HG03066 (cell line): ENCODE results near the gene ABCC5.
A peak's percentile ranks its signal among the peaks of the same experiment; 100 is the strongest.
"Not testable (repeated sequence)": the region's sequence is repeated elsewhere in the genome, so short reads cannot be mapped to it uniquely, and the experiment has no call there.

Source experiments
- ATAC-seq: cut with Tn5 transposase; IDR thresholded peaks from one replicate; pipeline ENCODE4 v1.9.1; 2021; ENCODE audit warnings: low read depth; ENCODE audit not compliant: unreplicated experiment

The ABCC5 gene

GRCh38 chr3:183898028-183898431, 119.7 kb downstream of the ABCC5 start:
- ATAC-seq: no peak

- no peak for ATAC-seq
Observed at GRCh38 chr3:183897606-183898005, 120.1 kb downstream of the ABCC5 start.

GRCh38 chr3:183896610-183897009, 121.1 kb downstream of the ABCC5 start:
- ATAC-seq: no peak

- ATAC-seq: no peak
Observed at GRCh38 chr3:183896184-183896583, 121.5 kb downstream of the ABCC5 start.

- no peak for ATAC-seq
Observed at GRCh38 chr3:183895774-183896173, 121.9 kb downstream of the ABCC5 start.

- peak; percentile 82 for ATAC-seq
Observed at GRCh38 chr3:183895296-183895695, 122.4 kb downstream of the ABCC5 start.

- ATAC-seq: no peak
Observed at GRCh38 chr3:183892610-183893214, 125.0 kb downstream of the ABCC5 start.

GRCh38 chr3:183885766-183886165, 131.9 kb downstream of the ABCC5 start:
- no peak for ATAC-seq

GRCh38 chr3:183884427-183885296, 133.0 kb downstream of the ABCC5 start, which contains the start of gene PARL:
PARL (minus strand) TSS chr3:183884880; CDS start chr3:183884846, 34 bp downstream.
- ATAC-seq: peak; percentile 99

GRCh38 chr3:183884097-183884426, 133.6 kb downstream of the ABCC5 start:
- ATAC-seq: no peak

- ATAC-seq: no peak
Observed at GRCh38 chr3:183883291-183884096, 134.2 kb downstream of the ABCC5 start.

GRCh38 chr3:183880121-183880520, 137.6 kb downstream of the ABCC5 start:
- ATAC-seq: no peak

GRCh38 chr3:183879243-183879642, 138.4 kb downstream of the ABCC5 start:
- no peak for ATAC-seq

- ATAC-seq: no peak
Observed at GRCh38 chr3:183878071-183878470, 139.6 kb downstream of the ABCC5 start.

- not testable (repeated sequence) for ATAC-seq
Observed at GRCh38 chr3:183877227-183877626, 140.5 kb downstream of the ABCC5 start.

GRCh38 chr3:183875411-183875810, 142.3 kb downstream of the ABCC5 start:
- no peak for ATAC-seq

- no peak for ATAC-seq
Observed at GRCh38 chr3:183873914-183874313, 143.8 kb downstream of the ABCC5 start.

GRCh38 chr3:183871541-183871940, 146.1 kb downstream of the ABCC5 start:
- ATAC-seq: no peak

- no peak for ATAC-seq
Observed at GRCh38 chr3:183870563-183870962, 147.1 kb downstream of the ABCC5 start.
